DOHH2 (cell line): ENCODE results near the gene SAE1.

ENCODE experiments used
- CTCF ChIP-seq: fragments of 200-600 bp; sonication (generic); IDR thresholded peaks from one replicate; pipeline ENCODE4 v1.5.1; 2014; ENCODE audit warnings: antibody characterized with exemption, mild to moderate bottlenecking, low read depth, low read length; ENCODE audit not compliant: poor library complexity, severe bottlenecking
- EZH2phosphoT487 ChIP-seq: fragments of 200-600 bp; sonication (generic); IDR thresholded peaks from 2 replicates; pipeline ENCODE4 v1.6.1; 2017; ENCODE audit warnings: borderline replicate concordance, mild to moderate bottlenecking, antibody characterized with exemption, low read length, moderate library complexity, mixed read lengths

GRCh38 chr19:47247308-47247990, 116.8 kb downstream of the SAE1 start:
- TF ChIP-seq CTCF, result peak; percentile 94
- no peak for TF ChIP-seq EZH2phosphoT487
